IMR-90 (cell line): ENCODE data around the gene CCNG1. TPM values are rescaled to one million over a fixed set of nuclear protein-coding genes. Genes with fewer than 3 reads are reported as not detected.

Experiments
- ATAC-seq: fragments of 200-7000 bp; cut with Tn5 transposase; 2 replicates; pipeline ENCODE4 v1.9.1; 2020; ENCODE audit warnings: low read depth, mild to moderate bottlenecking, moderate library complexity
- BruUV-seq: library from RNA; stranded (reverse); fragments of 400-500 nt; replicated peaks from 2 replicates; lab custom pipeline; 2021; lab: Mats Ljungman, UMichigan
- CTCF ChIA-PET: fragments of 300-600 bp; formaldehyde crosslinking; extraction: SDS; loops from one replicate; lab custom pipeline; 2021; ENCODE audit warnings: antibody characterized with exemption; lab: Yijun Ruan, JAX
- POLR2A ChIA-PET: fragments of 300-600 bp; sonication (Branson Sonifier 250); formaldehyde crosslinking; loops from one replicate; lab custom pipeline; 2022; ENCODE audit warnings: antibody characterized with exemption; ENCODE audit not compliant: unreplicated experiment; lab: Charles Lee
- DNase-seq: peaks from one replicate; pipeline ENCODE4 v3.0.0; 2013
- H2AFZ ChIP-seq: replicated peaks from 2 replicates; pipeline ENCODE3; 2013; ENCODE audit warnings: low read length, mild to moderate bottlenecking; ENCODE audit not compliant: poor library complexity
- H2AK5ac ChIP-seq: 2 replicates; pipeline ENCODE4 v1.6.1; 2013; ENCODE audit warnings: low read depth, low read length, inconsistent platforms
- H2AK9ac ChIP-seq: replicated peaks from 2 replicates; pipeline ENCODE3; 2013; ENCODE audit warnings: mild to moderate bottlenecking, low read depth, low read length, moderate library complexity; ENCODE audit not compliant: poor library complexity
- H2BK120ac ChIP-seq: 2 replicates; pipeline ENCODE4 v1.6.1; 2013; ENCODE audit warnings: low read depth, low read length, inconsistent platforms
- H2BK15ac ChIP-seq: 3 replicates; pipeline ENCODE4 v1.6.1; 2013; ENCODE audit warnings: low read depth, low read length, inconsistent platforms
- H2BK20ac ChIP-seq: 2 replicates; pipeline ENCODE4 v1.6.1; 2013; ENCODE audit warnings: low read depth, mild to moderate bottlenecking, inconsistent platforms, low read length, moderate library complexity
- H2BK5ac ChIP-seq: 2 replicates; pipeline ENCODE4 v1.6.1; 2013; ENCODE audit warnings: mild to moderate bottlenecking, low read depth, low read length, inconsistent platforms; ENCODE audit not compliant: poor library complexity, severe bottlenecking
- H3K14ac ChIP-seq: replicated peaks from 2 replicates; pipeline ENCODE4 v1.6.1; 2013; ENCODE audit warnings: low read depth, low read length, inconsistent platforms
- H3K18ac ChIP-seq: 2 replicates; pipeline ENCODE4 v1.6.1; 2013; ENCODE audit warnings: low read depth, low read length, control low read depth
- H3K23ac ChIP-seq: 2 replicates; pipeline ENCODE4 v1.6.1; 2013; ENCODE audit warnings: low read depth, low read length, inconsistent platforms
- H3K27ac ChIP-seq: 2 replicates; pipeline ENCODE4 v1.5.1; 2013; ENCODE audit warnings: mild to moderate bottlenecking, control low read depth, low read length; ENCODE audit not compliant: insufficient read depth
- H3K27me3 ChIP-seq: 2 replicates; pipeline ENCODE4 v1.6.1; 2013; ENCODE audit warnings: low read length; ENCODE audit not compliant: control insufficient read depth, insufficient read depth
- H3K36me3 ChIP-seq: 2 replicates; pipeline ENCODE4 v1.6.1; 2013; ENCODE audit warnings: low read length, mixed read lengths; ENCODE audit not compliant: control insufficient read depth, insufficient read depth
- H3K4ac ChIP-seq: 2 replicates; pipeline ENCODE4 v1.6.1; 2013; ENCODE audit warnings: low read depth, low read length, inconsistent platforms
- H3K4me1 ChIP-seq: 2 replicates; pipeline ENCODE4 v1.6.1; 2013; ENCODE audit warnings: low read length, mixed read lengths; ENCODE audit not compliant: control insufficient read depth, insufficient read depth
- H3K4me2 ChIP-seq: 2 replicates; pipeline ENCODE4 v1.6.1; 2013; ENCODE audit warnings: low read depth, mild to moderate bottlenecking, control low read depth, low read length, moderate library complexity
- H3K4me3 ChIP-seq: 2 replicates; pipeline ENCODE4 v1.5.1; 2013; ENCODE audit warnings: low read depth, mild to moderate bottlenecking, control low read depth, low read length, moderate library complexity; ENCODE audit not compliant: insufficient read depth
- H3K56ac ChIP-seq: 2 replicates; pipeline ENCODE4 v1.6.1; 2013; ENCODE audit warnings: low read length, inconsistent platforms; ENCODE audit not compliant: insufficient read depth; ENCODE audit errors: extremely low read depth
- H3K79me1 ChIP-seq, 2 experiments: 2 replicates each; pipeline ENCODE4 v1.6.1; 2013; ENCODE audit warnings: low read length in 2 of 2, inconsistent platforms in 1 of 2, low read depth in 1 of 2
- H3K9ac ChIP-seq: 2 replicates; pipeline ENCODE4 v1.6.1; 2013; ENCODE audit warnings: low read depth, low read length, control low read depth
- H3K9me1 ChIP-seq: 2 replicates; pipeline ENCODE4 v1.6.1; 2013; ENCODE audit warnings: low read length, inconsistent platforms; ENCODE audit not compliant: insufficient read depth
- H3K9me3 ChIP-seq: 2 replicates; pipeline ENCODE4 v1.6.1; 2013; ENCODE audit warnings: low read length; ENCODE audit not compliant: control insufficient read depth, insufficient read depth
- H4K20me1 ChIP-seq: 2 replicates; pipeline ENCODE4 v1.6.1; 2013; ENCODE audit warnings: low read length, inconsistent platforms; ENCODE audit not compliant: insufficient read depth
- H4K5ac ChIP-seq: 2 replicates; pipeline ENCODE4 v1.6.1; 2013; ENCODE audit warnings: mild to moderate bottlenecking, low read depth, low read length, control low read depth
- H4K8ac ChIP-seq, 2 experiments: 2 replicates each; pipeline ENCODE4 v1.6.1; 2013; ENCODE audit warnings: low read depth in 2 of 2, low read length in 2 of 2, control low read depth in 1 of 2, inconsistent platforms in 1 of 2
- H4K91ac ChIP-seq: 2 replicates; pipeline ENCODE4 v1.6.1; 2013; ENCODE audit warnings: low read depth, low read length, inconsistent platforms; ENCODE audit not compliant: insufficient read depth
- BHLHE40 ChIP-seq: fragments of 150-350 bp; IDR thresholded peaks from 2 replicates; pipeline ENCODE4 v1.6.1; 2016; ENCODE audit warnings: mild to moderate bottlenecking, low read depth, low read length
- CEBPB ChIP-seq: IDR thresholded peaks from 2 replicates; pipeline ENCODE4 v1.6.1; 2012; ENCODE audit warnings: low read depth, low read length, improper control_type of control experiment
- CHD1 ChIP-seq: IDR thresholded peaks from 2 replicates; pipeline ENCODE4 v1.6.1; 2012; ENCODE audit warnings: low read depth, low read length, improper control_type of control experiment
- FOS ChIP-seq: fragments of 150-350 bp; IDR thresholded peaks from 2 replicates; pipeline ENCODE4 v1.6.1; 2016; ENCODE audit warnings: low read depth, low read length
- MAFK ChIP-seq: IDR thresholded peaks from 2 replicates; pipeline ENCODE4 v1.6.1; 2012; ENCODE audit warnings: low read depth, low read length, improper control_type of control experiment
- MAZ ChIP-seq: IDR thresholded peaks from 2 replicates; pipeline ENCODE4 v1.6.1; 2012; ENCODE audit warnings: low read depth, mild to moderate bottlenecking, low read length, improper control_type of control experiment, moderate library complexity, borderline replicate concordance
- MXI1 ChIP-seq: IDR thresholded peaks from 2 replicates; pipeline ENCODE4 v1.6.1; 2012; ENCODE audit warnings: low read depth, mild to moderate bottlenecking, low read length, moderate library complexity, borderline replicate concordance
- NFE2L2 ChIP-seq: fragments of 150-350 bp; IDR thresholded peaks from 2 replicates; pipeline ENCODE4 v1.6.1; 2016; ENCODE audit warnings: low read depth, mild to moderate bottlenecking, low read length
- POLR2A ChIP-seq: IDR thresholded peaks from 2 replicates; pipeline ENCODE4 v1.6.1; 2012; ENCODE audit warnings: mild to moderate bottlenecking, low read depth, low read length
- RAD21 ChIP-seq: IDR thresholded peaks from 2 replicates; pipeline ENCODE4 v1.6.1; 2012; ENCODE audit warnings: low read length, improper control_type of control experiment
- RCOR1 ChIP-seq: IDR thresholded peaks from 2 replicates; pipeline ENCODE4 v1.6.1; 2012; ENCODE audit warnings: mild to moderate bottlenecking, low read length, improper control_type of control experiment; ENCODE audit not compliant: insufficient replicate concordance
- RFX5 ChIP-seq: IDR thresholded peaks from 2 replicates; pipeline ENCODE4 v1.8.0; 2012; ENCODE audit warnings: low read depth, mild to moderate bottlenecking, low read length, moderate library complexity
- SMC3 ChIP-seq: fragments of 150-350 bp; IDR thresholded peaks from 2 replicates; pipeline ENCODE4 v1.6.1; 2016; ENCODE audit warnings: low read depth, mild to moderate bottlenecking, antibody characterized with exemption, low read length, moderate library complexity
- WGBS, 2 experiments: methylation state at CpG; one replicate each; pipeline versions ENCODE4 v1.1.5 to v1.1.7; 2013; ENCODE audit warnings: missing lambda C conversion rate in 2 of 2; ENCODE audit not compliant: insufficient read length in 1 of 2; ENCODE audit errors: extremely low coverage in 2 of 2; 5-methylcytosine and 5-hydroxymethylcytosine counted together
- dilution Hi-C: fragments of 300-500 bp; cut with HindIII; formaldehyde crosslinking; loops from one replicate; pipeline ENCODE4 v1.14.3; 2018; ENCODE audit warnings: low sequenced_read_pairs; ENCODE audit not compliant: unreplicated experiment
- in situ Hi-C: fragments of 300-500 bp; cut with MboI; formaldehyde crosslinking; loops from 3 replicates; pipeline ENCODE4 v1.14.3; 2019; ENCODE audit warnings: low sequenced_read_pairs, inconsistent platforms, mixed read lengths
- intact Hi-C: fragments of 100-400 bp; cut with micrococcal nuclease; formaldehyde crosslinking; loops from 2 replicates; pipeline ENCODE4 v1.10.0; 2022
- polyA plus RNA-seq, 3 experiments: library from polyadenylated mRNA; depleted of rRNA; stranded (reverse); fragments of >200 nt; gene quantifications; 2 replicates each; pipeline ENCODE4 v1.2.3, GENCODE V29; 2012; ENCODE audit warnings: low replicate concordance in 1 of 3
- total RNA-seq: library from RNA; depleted of rRNA; stranded (reverse); fragments of >200 nt; gene quantifications from 2 replicates; pipeline ENCODE4 v1.2.3, GENCODE V29; 2012
- TF ChIP-seq, protein P1 (sequence below): fragments of 150-350 bp; IDR thresholded peaks from 2 replicates; pipeline ENCODE4 v1.6.1; 2016; ENCODE audit warnings: low read depth, mild to moderate bottlenecking, low read length, moderate library complexity, borderline replicate concordance
- TF ChIP-seq, protein P2 (sequence below): conservative IDR thresholded peaks from 2 replicates; pipeline ENCODE4 v1.5.1; 2012; ENCODE audit warnings: mild to moderate bottlenecking, low read depth, low read length, improper control_type of control experiment
- TF ChIP-seq, protein P3 (sequence below): fragments of 150-350 bp; IDR thresholded peaks from 2 replicates; pipeline ENCODE4 v1.6.1; 2017; ENCODE audit warnings: mild to moderate bottlenecking, antibody characterized with exemption, low read length, low read depth

CCNG1 gene
- total and polyA plus RNA-seq, 2 of the 4 experiments (the other 2 are of a cell fraction): 72.0 to 382 TPM

DNA sequence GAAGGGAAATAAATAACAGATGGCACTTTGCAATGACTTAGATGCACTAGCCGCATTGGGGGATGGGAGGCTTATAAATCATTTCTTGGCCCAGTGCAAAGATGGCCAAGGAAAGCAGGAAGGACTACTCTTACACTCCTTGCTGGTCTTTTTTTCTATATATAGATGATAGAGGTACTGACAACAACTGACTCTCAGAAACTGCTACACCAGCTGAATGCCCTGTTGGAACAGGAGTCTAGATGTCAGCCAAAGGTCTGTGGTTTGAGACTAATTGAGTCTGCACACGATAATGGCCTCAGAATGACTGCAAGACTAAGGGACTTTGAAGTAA is 1.7 kb downstream of the CCNG1 start:
- no peak overlapping the region for H2BK20ac ChIP-seq
- TF ChIP-seq RCOR1 (no peak), NFE2L2 (no peak), CHD1 (no peak), MXI1 (no peak), MAZ (no peak), BHLHE40 (no peak), POLR2A (no peak), RAD21 (no peak), RFX5 (no peak), FOS (no peak), MAFK (no peak), CEBPB (no peak), SMC3 (no peak)
- TF ChIP-seq, protein P1, sequence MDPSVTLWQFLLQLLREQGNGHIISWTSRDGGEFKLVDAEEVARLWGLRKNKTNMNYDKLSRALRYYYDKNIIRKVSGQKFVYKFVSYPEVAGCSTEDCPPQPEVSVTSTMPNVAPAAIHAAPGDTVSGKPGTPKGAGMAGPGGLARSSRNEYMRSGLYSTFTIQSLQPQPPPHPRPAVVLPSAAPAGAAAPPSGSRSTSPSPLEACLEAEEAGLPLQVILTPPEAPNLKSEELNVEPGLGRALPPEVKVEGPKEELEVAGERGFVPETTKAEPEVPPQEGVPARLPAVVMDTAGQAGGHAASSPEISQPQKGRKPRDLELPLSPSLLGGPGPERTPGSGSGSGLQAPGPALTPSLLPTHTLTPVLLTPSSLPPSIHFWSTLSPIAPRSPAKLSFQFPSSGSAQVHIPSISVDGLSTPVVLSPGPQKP: no peak
- TF ChIP-seq, protein P2, sequence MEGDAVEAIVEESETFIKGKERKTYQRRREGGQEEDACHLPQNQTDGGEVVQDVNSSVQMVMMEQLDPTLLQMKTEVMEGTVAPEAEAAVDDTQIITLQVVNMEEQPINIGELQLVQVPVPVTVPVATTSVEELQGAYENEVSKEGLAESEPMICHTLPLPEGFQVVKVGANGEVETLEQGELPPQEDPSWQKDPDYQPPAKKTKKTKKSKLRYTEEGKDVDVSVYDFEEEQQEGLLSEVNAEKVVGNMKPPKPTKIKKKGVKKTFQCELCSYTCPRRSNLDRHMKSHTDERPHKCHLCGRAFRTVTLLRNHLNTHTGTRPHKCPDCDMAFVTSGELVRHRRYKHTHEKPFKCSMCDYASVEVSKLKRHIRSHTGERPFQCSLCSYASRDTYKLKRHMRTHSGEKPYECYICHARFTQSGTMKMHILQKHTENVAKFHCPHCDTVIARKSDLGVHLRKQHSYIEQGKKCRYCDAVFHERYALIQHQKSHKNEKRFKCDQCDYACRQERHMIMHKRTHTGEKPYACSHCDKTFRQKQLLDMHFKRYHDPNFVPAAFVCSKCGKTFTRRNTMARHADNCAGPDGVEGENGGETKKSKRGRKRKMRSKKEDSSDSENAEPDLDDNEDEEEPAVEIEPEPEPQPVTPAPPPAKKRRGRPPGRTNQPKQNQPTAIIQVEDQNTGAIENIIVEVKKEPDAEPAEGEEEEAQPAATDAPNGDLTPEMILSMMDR: no peak
- TF ChIP-seq, protein P3, sequence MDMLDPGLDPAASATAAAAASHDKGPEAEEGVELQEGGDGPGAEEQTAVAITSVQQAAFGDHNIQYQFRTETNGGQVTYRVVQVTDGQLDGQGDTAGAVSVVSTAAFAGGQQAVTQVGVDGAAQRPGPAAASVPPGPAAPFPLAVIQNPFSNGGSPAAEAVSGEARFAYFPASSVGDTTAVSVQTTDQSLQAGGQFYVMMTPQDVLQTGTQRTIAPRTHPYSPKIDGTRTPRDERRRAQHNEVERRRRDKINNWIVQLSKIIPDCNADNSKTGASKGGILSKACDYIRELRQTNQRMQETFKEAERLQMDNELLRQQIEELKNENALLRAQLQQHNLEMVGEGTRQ: no peak
- H3K18ac ChIP-seq: no peak overlapping the region
- BruUV-seq: no TSS peak
- H3K9ac ChIP-seq: peak overlapping the region; percentile 58; the same call in 1 of the 2 replicates
- H4K20me1 ChIP-seq: peaks cover 17% of the 10 kb centered on the region; the same call in 1 of the 2 replicates
- H3K9me1 ChIP-seq: no peaks in the 10 kb centered on the region
- H2BK120ac ChIP-seq: no peak overlapping the region
- peak overlapping the region; percentile 81 for H3K4me2 ChIP-seq
- ATAC-seq (no peak), DNase-seq (no peak)
- POLR2A ChIA-PET: no interaction called here
- H3K4me3 ChIP-seq: peak overlapping the region; percentile 13; the same call in 1 of the 2 replicates
- CTCF ChIA-PET: interaction anchor here (1.3 to 1.6 kb wide), 2 partner anchors 11 to 41 kb away, joined by 3 read pairs; no protein-coding TSS in a partner anchor
- H2BK15ac ChIP-seq: no peak overlapping the region
- H2BK5ac ChIP-seq: no peak overlapping the region
- WGBS, 2 experiments: no CpG with 5 or more reads among the region's 2 CpGs
- H3K4me1 ChIP-seq: no peaks in the 10 kb centered on the region
- H3K27me3 ChIP-seq: no peaks in the 10 kb centered on the region
- H3K56ac ChIP-seq: no peak overlapping the region
- H4K91ac ChIP-seq: no peak overlapping the region
- in situ Hi-C loops: no loop called here
- no peak overlapping the region for H2AFZ ChIP-seq
- peak overlapping the region; percentile 21; the same call in 1 of the 2 replicates for H3K27ac ChIP-seq
- 0 out of 2 replicates have a peak overlapping the region, but pooled peaks have one; percentile 13 for H3K14ac ChIP-seq
- intact Hi-C loops: no loop called here
- no peak overlapping the region for H4K5ac ChIP-seq
- H3K4ac ChIP-seq: no peak overlapping the region
- no peak overlapping the region for H4K8ac ChIP-seq
- H2AK5ac ChIP-seq: no peak overlapping the region
- H2AK9ac ChIP-seq: no peak overlapping the region
- H3K23ac ChIP-seq: no peak overlapping the region; the same call in 1 of the 2 replicates
- no peaks in the 10 kb centered on the region for H3K9me3 ChIP-seq
- peaks cover 13 to 24% of the 10 kb centered on the region in 2 experiments for H3K79me1 ChIP-seq
- H3K36me3 ChIP-seq: peaks cover 22% of the 10 kb centered on the region
- dilution Hi-C loops: no loop called here
